M059J (cell line): Measurements from ENCODE around the gene PPBP. TPM values are rescaled to one million over a fixed set of nuclear protein-coding genes. Genes with fewer than 3 reads are reported as not detected.

Experiments
- DNase-seq: peaks from one replicate; pipeline ENCODE4 v3.0.0-alpha.2; 2012; ENCODE audit warnings: low read depth
- total RNA-seq: library from RNA; depleted of rRNA; stranded (reverse); fragments of >200 nt; shearing (Covaris generic); gene quantifications from 2 replicates; pipeline ENCODE4 v1.2.3, GENCODE V29; 2014; rRNA removed

The PPBP gene
- total RNA-seq, 1 experiment from 2014 or later, result not detected

GRCh38 chr4:73948291-73948690 lies 39.7 kb downstream of the PPBP start:
- no peak for DNase-seq

GRCh38 chr4:73947239-73947985 lies 40.6 kb downstream of the PPBP start:
- DNase-seq, result no peak

GRCh38 chr4:73945674-73946449 lies 42.1 kb downstream of the PPBP start:
- DNase-seq, result no peak

GRCh38 chr4:73945140-73945539 lies 42.9 kb downstream of the PPBP start:
- DNase-seq, result no peak

- DNase-seq, result no peak
Observed at GRCh38 chr4:73944061-73944875, 43.7 kb downstream of the PPBP start.

GRCh38 chr4:73943555-73943954 lies 44.4 kb downstream of the PPBP start:
- DNase-seq, result no peak

GRCh38 chr4:73936969-73937368 lies 51.0 kb downstream of the PPBP start:
- no peak for DNase-seq

Other genes starting within 250 kb of the PPBP start
- gene CXCL8, start 247.6 kb downstream of the PPBP start, total RNA-seq, result 33.1 and 33.9 TPM in 2 replicates
- gene CXCL6, start 151.5 kb downstream of the PPBP start, total RNA-seq, result 0.15 TPM in 2 replicates
- gene PF4V1, start 134.9 kb downstream of the PPBP start, total RNA-seq, result not detected in 2 replicates
- 5.7 and 5.8 TPM in 2 replicates for gene CXCL1, start 118.8 kb downstream of the PPBP start, total RNA-seq
- gene PF4, start 6.2 kb downstream of the PPBP start, total RNA-seq, result not detected in 2 replicates
- 0.62 and 0.74 TPM in 2 replicates for gene CXCL5, start 10.5 kb upstream of the PPBP start, total RNA-seq
- gene CXCL3, start 50.5 kb upstream of the PPBP start, total RNA-seq, result 0.81 and 6.3 TPM in 2 replicates
- gene CXCL2, start 111.0 kb upstream of the PPBP start, total RNA-seq, result not detected in 2 replicates
- 4.4 and 8.9 TPM in 2 replicates for gene MTHFD2L, start 169.9 kb upstream of the PPBP start, total RNA-seq